Aorta (tissue), 5 donors: Measurements from ENCODE around the gene TBC1D32. TPM values are rescaled to one million over a fixed set of nuclear protein-coding genes. Genes with fewer than 3 reads are reported as not detected.

Experiments
- ATAC-seq: fragments of 200-7000 bp; cut with Tn5 transposase; one replicate; pipeline ENCODE4 v1.9.1; 2022; ENCODE audit warnings: moderate library complexity; ENCODE audit not compliant: low FRiP score
- DNase-seq, 2 donors: peaks; one replicate each; pipeline ENCODE4 v3.0.0-alpha.2; 2020
- H3K27ac ChIP-seq, 2 donors: one replicate each; pipeline ENCODE4 v1.5.1; 2013; ENCODE audit warnings: low read length in 2 of 2, mild to moderate bottlenecking in 2 of 2, moderate library complexity in 2 of 2, control low read depth in 1 of 2, inconsistent platforms in 1 of 2, low read depth in 1 of 2
- H3K27me3 ChIP-seq, 2 donors: one replicate each; pipeline ENCODE4 v1.6.1; 2013; ENCODE audit warnings: control low read depth in 1 of 2, low read length in 1 of 2, mild to moderate bottlenecking in 1 of 2, moderate library complexity in 1 of 2; ENCODE audit not compliant: insufficient read depth in 2 of 2, control insufficient read depth in 1 of 2
- H3K36me3 ChIP-seq, 2 donors: one replicate each; pipeline ENCODE4 v1.6.1; 2013; ENCODE audit warnings: control low read depth in 1 of 2, low read length in 1 of 2, mild to moderate bottlenecking in 1 of 2; ENCODE audit not compliant: insufficient read depth in 2 of 2, control insufficient read depth in 1 of 2
- H3K4me1 ChIP-seq, 2 donors: one replicate each; pipeline ENCODE4 v1.6.1; 2013; ENCODE audit warnings: low read length in 2 of 2, control low read depth in 1 of 2, mild to moderate bottlenecking in 1 of 2, moderate library complexity in 1 of 2; ENCODE audit not compliant: insufficient read depth in 2 of 2, control insufficient read depth in 1 of 2
- H3K4me3 ChIP-seq, 2 donors: one replicate each; pipeline ENCODE4 v1.5.1; 2013; ENCODE audit warnings: low read length in 2 of 2, control low read depth in 1 of 2, mild to moderate bottlenecking in 1 of 2
- H3K9me3 ChIP-seq: one replicate; pipeline ENCODE4 v1.6.1; 2013; ENCODE audit warnings: mild to moderate bottlenecking, low read length; ENCODE audit not compliant: control insufficient read depth
- WGBS, 2 donors: extraction: QIAGEN DNeasy Blood & Tissue Kit; methylation state at CpG; one replicate each; pipeline ENCODE4 v1.1.7; 2013; 5-methylcytosine and 5-hydroxymethylcytosine counted together
- intact Hi-C, 2 donors: fragments of 100-400 bp; cut with DNase I; formaldehyde crosslinking; loops; one replicate each; pipeline versions ENCODE4 v1.14.2 to v1.15.0; 2022
- polyA plus RNA-seq, 2 donors: library from polyadenylated mRNA; stranded (reverse); fragments of 200-250 nt; gene quantifications; one replicate each; pipeline ENCODE4 v1.2.3, GENCODE V29; 2013
- total RNA-seq, 2 donors: library from RNA; stranded (reverse); fragmentation: NEBNext Ultra II Directional; extraction: Animal tissue kit (Norgen Biotek cat#: 25700); gene quantifications; one replicate each; pipeline ENCODE4 v1.2.1, GENCODE V29; 2021
- donor health status: healthy with polysubstance abuse.
- donor health status: Bipolar disorder and iron deficiency.
- donor health status: DM: no; HTN: no; CAD: no.
- donor health status: DM: no; HTN: no; CAD: no.
- donor health status: DM: yes; HTN: yes; CAD: no.

The TBC1D32 gene
- total and polyA plus RNA-seq, 4 donors = 0.13 to 7.5 (median 3.3) TPM

DNA sequence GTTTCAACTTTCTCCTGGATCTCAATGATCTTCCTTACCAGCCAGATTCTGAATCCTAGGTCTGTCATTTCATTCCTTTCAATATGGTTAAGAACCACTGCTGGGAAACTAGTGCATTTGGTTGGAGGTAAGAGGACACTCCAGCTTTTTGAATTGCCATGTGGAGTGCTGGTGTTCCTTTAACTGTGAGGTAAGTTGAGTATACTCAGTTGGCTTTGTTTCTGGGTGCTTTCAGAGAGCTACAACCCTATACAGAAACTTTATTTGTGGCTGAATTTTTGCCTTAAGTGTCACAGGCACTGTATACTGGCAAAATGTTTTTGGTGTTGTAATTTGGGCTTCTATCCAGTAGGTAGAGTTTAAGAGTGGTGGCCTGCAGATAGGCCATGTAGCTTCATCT is 175.8 kb downstream of the TBC1D32 start:
- Histone ChIP-seq H3K27ac (no peak overlapping the region), H3K36me3 (no peaks in the 10 kb centered on the region), H3K27me3 (no peaks in the 10 kb centered on the region), H3K4me3 (no peak overlapping the region), H3K9me3 (no peaks in the 10 kb centered on the region), H3K4me1 (no peaks in the 10 kb centered on the region)
- DNase-seq (no peak), ATAC-seq (no peak)
- intact Hi-C loops = no loop called here

DNA sequence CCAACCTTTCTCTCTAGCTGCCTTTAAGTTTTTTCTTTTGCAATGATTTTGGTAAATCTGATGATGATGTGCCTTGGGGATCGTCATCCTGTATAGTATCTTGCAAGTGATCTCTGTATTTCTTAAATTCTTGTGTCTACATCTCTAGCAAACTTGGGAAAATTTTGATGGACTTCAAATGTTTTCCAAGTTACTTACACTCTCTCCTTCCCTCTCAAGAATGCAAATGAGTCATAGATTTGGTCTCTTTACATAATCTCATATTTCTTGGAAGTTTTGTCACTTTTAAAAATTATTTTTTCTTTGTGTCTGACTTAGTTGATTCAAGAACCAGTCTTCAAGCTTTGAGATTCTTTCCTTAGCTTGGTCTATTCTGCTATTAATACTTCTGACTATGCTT is 176.4 kb downstream of the TBC1D32 start:
- no peak for ATAC-seq
- H3K36me3 ChIP-seq = no peaks in the 10 kb centered on the region
- H3K9me3 ChIP-seq = peaks cover 3% of the 10 kb centered on the region
- no peaks in the 10 kb centered on the region for H3K4me1 ChIP-seq
- no peak for DNase-seq
- no peak overlapping the region for H3K27ac ChIP-seq
- no peaks in the 10 kb centered on the region for H3K27me3 ChIP-seq
- 93 to 94% methylated on average over 1 of the region's 1 CpG for WGBS, 2 donors
- intact Hi-C loops = no loop called here
- H3K4me3 ChIP-seq = no peak overlapping the region

DNA sequence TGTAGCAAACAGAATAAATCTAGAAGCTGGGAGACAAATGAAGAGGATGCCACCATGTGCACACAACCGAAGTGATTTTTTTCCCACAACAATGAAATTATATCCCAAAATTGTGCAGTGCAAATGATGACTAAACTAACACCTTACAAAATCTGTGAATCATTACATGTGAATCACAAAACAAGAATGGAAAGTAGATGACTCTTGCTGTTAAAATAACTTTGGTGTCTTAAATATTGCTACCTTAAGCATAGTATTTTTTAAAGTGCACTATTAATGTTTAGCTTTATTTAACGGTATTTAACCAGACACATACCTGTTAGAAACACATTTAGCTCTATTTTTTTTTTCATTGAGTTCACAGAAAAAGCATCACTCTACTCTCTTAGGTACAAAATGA is 190.8 kb downstream of the TBC1D32 start:
- Histone ChIP-seq H3K27ac (no peak overlapping the region), H3K4me1 (no peaks in the 10 kb centered on the region), H3K27me3 (no peaks in the 10 kb centered on the region), H3K36me3 (no peaks in the 10 kb centered on the region), H3K4me3 (no peak overlapping the region), H3K9me3 (peaks cover 2% of the 10 kb centered on the region)
- intact Hi-C loops = no loop called here
- ATAC-seq = no peak
- 91 to 92% methylated on average over 2 of the region's 2 CpGs for WGBS, 2 donors
- DNase-seq = no peak

DNA sequence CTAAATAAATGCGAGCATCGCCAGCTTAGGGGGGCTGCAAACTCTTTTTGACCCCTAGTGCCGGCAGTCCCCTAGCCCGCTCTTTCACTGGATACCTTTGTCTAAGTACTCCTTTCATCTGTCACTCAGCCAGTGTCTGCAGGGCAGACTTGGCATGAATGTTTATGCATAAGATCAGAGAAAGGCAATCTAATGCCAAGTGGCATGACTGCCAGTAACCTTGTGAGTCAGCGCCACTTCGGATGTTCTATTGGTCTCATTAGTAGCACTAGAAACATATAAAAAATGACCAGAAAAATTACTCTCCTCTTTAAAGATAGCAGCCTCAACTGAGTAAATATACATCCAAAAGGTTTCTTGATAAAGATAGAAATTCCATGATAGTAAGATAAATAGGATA is 192.2 kb downstream of the TBC1D32 start:
- ATAC-seq = no peak
- no peaks in the 10 kb centered on the region for H3K36me3 ChIP-seq
- intact Hi-C loops = no loop called here

DNA sequence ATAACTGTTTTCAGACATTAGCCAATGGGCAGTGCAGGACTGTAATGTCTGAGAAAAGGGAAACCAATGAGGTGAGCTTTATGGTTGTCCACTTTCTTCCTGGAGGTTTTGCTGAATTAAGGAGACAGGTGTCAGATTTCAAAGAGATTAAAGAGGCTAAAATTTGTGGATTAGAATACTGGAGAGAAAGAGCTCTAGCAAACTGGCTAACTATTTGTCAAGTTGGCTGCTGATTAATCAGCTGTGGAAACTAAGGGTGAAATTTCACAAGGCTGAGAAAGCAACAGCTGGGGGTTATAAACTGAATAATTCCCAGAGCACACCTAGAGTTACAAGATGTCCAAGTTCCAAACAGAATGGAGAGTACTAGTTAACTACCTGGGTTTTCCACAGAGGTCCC is 198.9 kb downstream of the TBC1D32 start:
- no peak overlapping the region for H3K4me3 ChIP-seq
- no peaks in the 10 kb centered on the region for H3K27me3 ChIP-seq
- H3K36me3 ChIP-seq = no peaks in the 10 kb centered on the region
- H3K27ac ChIP-seq = no peak overlapping the region
- DNase-seq (no peak), ATAC-seq (no peak)
- H3K4me1 ChIP-seq = no peaks in the 10 kb centered on the region
- intact Hi-C loops = no loop called here
- H3K9me3 ChIP-seq = no peaks in the 10 kb centered on the region

More for the DNA sequence above, 192.2 kb downstream of the TBC1D32 start:
- no peak overlapping the region for H3K27ac ChIP-seq
- no peaks in the 10 kb centered on the region for H3K4me1 ChIP-seq
- H3K4me3 ChIP-seq = no peak overlapping the region
- H3K27me3 ChIP-seq = no peaks in the 10 kb centered on the region
- no peak for DNase-seq
- 87 to 89% methylated on average over 6 of the region's 6 CpGs for WGBS, 2 donors
- peaks cover 2% of the 10 kb centered on the region for H3K9me3 ChIP-seq

DNA sequence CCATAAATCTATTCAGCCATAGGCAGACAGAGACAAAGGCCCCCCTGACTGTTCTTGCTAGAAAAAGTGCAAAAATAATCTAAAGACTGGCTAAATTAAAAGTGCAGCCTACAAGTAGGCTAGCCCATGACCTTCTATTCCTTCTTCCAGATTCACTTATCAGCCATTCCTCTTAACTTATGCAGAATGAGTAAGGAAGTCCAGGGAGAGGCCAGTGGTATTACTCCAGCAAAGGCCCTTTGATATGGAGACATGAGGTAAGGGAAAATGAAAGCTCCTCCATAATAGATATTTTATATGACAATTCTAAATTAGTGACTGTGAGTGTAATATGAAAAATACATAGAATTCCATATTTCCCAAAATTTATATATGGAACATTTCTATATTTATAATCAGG is 199.4 kb downstream of the TBC1D32 start:
- Histone ChIP-seq H3K4me1 (no peaks in the 10 kb centered on the region), H3K36me3 (no peaks in the 10 kb centered on the region), H3K9me3 (no peaks in the 10 kb centered on the region), H3K27ac (no peak overlapping the region), H3K27me3 (no peaks in the 10 kb centered on the region), H3K4me3 (no peak overlapping the region)
- DNase-seq (no peak), ATAC-seq (no peak)
- intact Hi-C loops = no loop called here

- ATAC-seq (no peak), DNase-seq (no peak)
- Histone ChIP-seq H3K36me3 (no peaks in the 10 kb centered on the region), H3K27ac (no peak overlapping the region), H3K4me1 (no peaks in the 10 kb centered on the region), H3K9me3 (peaks cover 4% of the 10 kb centered on the region), H3K4me3 (no peak overlapping the region), H3K27me3 (no peaks in the 10 kb centered on the region)
- intact Hi-C loops = no loop called here
Measured at GRCh38 chr6:121124600-121124999, 209.7 kb downstream of the TBC1D32 start.

DNA sequence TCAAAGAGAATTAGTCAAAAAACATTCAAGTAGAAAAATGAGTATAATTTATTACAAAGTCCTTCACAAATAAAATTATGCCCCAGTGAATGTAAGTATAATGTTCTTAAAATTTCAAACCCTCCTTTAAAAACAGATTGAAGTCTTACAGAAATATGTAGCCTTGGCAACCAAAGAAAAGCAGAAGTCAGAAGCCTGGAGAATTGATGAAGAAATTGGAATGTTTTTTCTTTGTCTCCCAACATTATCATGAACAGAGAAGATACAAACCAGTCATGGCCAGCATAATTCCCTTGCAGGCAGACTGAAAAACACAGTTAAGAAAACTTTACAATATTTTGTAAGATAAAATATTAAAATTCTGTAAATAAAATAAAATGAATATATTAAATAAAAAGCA is 221.9 kb downstream of the TBC1D32 start:
- DNase-seq (no peak), ATAC-seq (no peak)
- intact Hi-C loops = loop anchor here in 1 of 2 donors (10.0 kb wide), 1 partner anchor 1402 kb away; no protein-coding TSS in a partner anchor
- Histone ChIP-seq H3K9me3 (no peaks in the 10 kb centered on the region), H3K4me3 (no peak overlapping the region), H3K27me3 (no peaks in the 10 kb centered on the region), H3K27ac (no peak overlapping the region), H3K36me3 (no peaks in the 10 kb centered on the region), H3K4me1 (no peaks in the 10 kb centered on the region)

GRCh38 chr6:121110733-121111132 is 223.5 kb downstream of the TBC1D32 start:
- Histone ChIP-seq H3K27ac (no peak overlapping the region), H3K27me3 (no peaks in the 10 kb centered on the region), H3K4me3 (no peak overlapping the region), H3K36me3 (no peaks in the 10 kb centered on the region), H3K9me3 (no peaks in the 10 kb centered on the region), H3K4me1 (no peaks in the 10 kb centered on the region)
- DNase-seq (no peak), ATAC-seq (no peak)
- intact Hi-C loops = loop anchor here in 1 of 2 donors (10.0 kb wide), 1 partner anchor 1404 kb away; no protein-coding TSS in a partner anchor
- 92 to 95% methylated on average over 4 of the region's 4 CpGs for WGBS, 2 donors
